Stimulated activated CD8-positive, alpha-beta memory T cell treated with anti-CD3 and anti-CD28 coated beads, Interleukin-2, amount 100 ng/mL, for 48 hours (primary cell): ENCODE measurements around the gene PRDX2.
A peak's percentile ranks its signal among the peaks of the same experiment; 100 is the strongest.

Source experiments
- DNase-seq, 2 donors: peaks; one replicate each; pipeline ENCODE4 v3.0.0-alpha.2; 2020; ENCODE audit warnings: low read depth in 2 of 2

Gene PRDX2

DNA sequence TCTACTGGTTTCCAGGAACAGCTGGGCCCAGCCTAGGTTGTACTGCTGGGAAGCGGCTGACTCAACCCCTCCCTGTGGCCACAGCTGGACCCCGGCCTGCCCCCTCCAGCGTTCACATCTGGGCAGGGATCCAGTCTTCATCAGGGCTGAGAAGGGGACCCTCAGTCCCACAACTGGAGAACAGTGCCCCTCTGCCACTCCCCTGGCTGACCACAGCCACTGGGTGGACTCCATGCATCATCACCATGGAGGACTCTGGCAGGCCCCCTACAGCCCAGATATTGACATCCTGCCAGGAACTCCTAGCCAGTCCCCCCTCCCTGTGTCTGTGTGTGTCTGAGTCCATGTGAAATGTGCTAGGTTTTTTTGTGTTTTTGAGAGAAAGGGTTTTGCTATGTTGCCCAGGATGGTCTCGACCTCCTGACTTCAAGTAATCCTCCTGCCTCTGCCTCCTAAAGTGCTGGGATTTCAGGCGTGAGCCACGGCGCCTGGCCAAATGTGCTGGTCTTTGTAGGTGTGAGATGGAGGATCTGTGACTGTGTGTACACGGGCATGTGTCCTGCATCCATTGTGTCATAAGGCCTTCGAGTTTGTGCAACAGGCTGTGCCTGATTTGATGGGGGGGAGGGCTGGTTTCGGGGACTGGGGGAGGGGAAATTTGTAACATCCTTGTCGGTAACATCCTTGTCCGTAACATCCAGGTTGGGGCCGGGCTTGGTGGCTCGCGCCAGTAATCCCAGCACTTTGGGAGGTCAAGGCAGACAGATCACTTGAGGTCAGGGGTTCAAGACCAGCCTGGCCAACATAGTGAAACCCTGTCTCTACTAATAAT, 22.2 kb downstream of the PRDX2 start:
- no peak for DNase-seq

- no peak for DNase-seq
These were observed 22.8 kb downstream of the PRDX2 start for GRCh38 chr19:12778905-12779161.

DNA sequence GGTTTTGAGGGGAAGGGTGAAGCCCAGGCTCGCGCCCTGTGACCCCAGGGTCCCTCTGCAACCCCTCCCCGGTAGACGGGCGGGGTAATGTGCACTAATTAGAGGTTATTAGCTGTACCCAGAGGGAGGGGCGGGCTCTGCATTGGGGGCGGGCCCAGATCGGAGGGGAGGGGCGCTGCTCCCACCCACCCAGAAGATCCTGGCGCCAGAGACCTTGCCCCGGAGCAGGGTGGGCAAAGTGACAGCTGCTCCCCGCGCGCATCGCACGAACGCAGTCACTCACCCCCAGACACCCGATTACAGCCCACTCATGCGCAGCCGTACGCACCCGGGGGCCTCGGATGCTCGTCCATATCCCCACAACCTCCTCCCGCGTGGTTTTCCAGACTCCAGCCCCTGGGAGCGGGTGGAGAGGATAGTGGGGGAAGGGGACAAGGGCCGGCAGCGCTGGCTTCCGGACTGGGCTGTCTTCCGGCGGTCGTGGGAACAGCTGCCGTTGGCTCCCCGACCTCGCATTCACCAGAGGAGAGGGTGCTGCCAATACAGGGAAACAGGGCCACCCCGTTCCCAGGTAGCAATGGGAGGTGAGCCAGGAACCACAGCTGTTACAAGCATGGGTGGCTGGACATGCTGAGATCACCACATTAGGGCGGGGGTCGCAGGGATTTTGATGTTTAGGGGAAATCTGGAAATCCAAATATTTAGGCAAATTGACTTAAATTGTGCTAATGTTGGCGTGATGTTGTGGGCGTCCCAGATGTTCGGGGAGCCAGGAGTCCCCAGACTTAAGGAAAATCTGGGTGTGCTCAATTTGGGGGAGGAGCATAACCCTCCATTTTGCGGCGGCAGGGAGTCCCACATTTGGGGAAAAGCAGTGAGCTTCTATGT, 23.3 kb downstream of the PRDX2 start:
- DNase-seq: no peak

DNA sequence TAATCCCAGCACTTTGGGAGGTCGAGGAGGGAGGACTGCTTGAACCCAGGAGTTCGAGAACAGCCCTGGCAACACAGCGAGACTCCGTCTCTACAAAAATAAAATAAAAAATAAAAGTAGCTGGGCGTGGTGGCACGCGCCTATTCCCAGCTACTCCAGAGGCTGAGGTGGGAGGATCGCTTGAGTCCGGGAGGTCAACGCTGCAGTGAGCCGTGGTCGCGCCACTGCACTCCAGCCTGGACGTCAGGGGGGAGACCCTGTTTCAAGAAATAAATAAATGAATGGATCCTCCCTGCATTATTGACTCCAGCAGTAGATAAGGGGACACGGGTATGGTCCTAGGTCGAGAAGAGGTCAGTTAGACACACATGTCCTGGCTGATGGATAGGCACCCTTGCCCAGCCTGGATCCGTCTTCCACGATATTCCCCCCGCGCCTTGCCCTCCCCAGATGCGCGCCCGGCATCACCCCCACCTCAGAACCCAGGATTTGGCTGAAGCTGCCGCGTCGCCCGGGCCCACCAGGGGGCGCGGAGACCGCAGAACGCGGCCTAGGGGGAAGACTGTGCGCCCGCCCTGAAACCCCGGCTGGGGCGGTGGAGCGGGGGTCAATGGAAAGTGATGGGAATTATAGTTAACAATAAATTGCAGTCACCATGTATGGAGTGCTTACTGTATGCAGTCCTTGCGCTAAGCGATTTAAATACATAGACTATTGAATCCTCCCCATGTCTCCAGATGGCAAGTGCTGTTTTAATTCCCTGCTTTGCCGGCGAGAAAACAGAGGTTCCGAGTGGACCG, 24.2 kb downstream of the PRDX2 start:
- peak; percentile 75 to 78 for DNase-seq

DNA sequence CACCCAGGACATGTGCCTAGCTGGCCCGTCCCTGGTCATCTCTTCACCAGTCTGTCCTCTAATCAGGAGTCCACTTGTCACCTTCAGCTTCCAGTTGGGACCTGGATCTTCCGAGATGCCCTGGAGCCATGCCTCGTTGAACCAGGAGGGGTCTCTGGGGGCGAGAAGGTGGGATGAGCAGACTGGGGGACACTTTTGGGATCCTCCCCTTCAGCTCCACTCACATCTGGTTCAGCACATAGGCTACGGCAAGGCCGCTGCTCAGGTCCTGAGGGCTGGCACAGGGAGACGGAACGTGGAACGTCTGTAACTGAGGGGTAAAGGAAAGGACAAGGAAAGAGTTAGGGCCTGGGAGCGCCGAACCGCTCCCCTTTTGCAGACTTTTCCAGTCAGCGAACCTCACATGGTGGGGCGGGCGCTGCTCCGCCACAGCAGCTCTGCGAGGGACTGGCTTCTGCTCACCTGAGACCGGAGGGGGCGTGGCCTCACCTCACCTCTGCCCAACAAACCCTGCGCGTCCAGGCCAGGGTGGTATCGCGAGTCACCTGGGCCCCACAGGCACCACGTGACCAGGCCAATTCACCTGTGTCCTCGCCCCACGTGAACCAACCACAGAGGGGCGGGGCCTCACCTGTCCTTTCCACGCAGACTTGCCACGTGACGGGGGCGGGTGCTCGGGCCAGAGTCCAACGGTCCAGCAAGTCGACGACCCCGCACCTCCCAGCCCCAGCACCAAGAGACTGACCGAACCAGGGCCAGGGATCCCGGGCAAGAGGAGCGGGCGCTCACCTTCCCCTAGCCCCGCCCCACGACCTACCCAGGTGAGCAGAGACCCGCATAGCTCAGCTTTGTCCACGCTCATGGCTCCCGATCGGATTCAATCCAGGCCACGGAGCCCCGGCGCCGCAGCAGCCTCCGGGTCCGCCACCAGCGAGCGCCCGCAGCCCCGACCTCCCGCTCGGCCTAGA, 26.7 kb downstream of the PRDX2 start, which contains the start of gene HOOK2:
TSS of gene HOOK2 (minus strand) at position 965 of the 968 bp plus-strand sequence. CDS start at position 862, 103 bp downstream.
- DNase-seq: no peak

GRCh38 chr19:12773571-12773970, 28.0 kb downstream of the PRDX2 start:
- no peak for DNase-seq

DNA sequence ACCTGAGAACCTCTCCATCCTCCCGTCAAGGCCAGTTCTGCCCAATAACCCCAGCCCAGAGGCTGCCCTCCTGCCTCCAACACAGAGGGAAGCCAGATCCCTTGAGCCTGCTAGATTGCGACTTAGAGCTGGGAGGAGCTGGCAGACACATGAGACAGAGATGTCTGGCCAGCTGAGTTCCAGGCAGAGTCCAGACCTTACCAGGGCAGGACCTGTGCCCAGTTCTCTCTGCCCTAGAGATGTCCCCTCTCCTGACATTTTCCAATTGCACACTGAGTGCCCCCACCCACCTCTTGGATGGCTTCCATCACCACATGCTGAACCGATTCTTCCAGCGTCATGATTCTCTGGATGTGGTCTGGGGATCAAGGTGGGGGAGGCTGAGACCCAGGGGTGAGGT, 29.3 kb downstream of the PRDX2 start:
- no peak for DNase-seq

DNA sequence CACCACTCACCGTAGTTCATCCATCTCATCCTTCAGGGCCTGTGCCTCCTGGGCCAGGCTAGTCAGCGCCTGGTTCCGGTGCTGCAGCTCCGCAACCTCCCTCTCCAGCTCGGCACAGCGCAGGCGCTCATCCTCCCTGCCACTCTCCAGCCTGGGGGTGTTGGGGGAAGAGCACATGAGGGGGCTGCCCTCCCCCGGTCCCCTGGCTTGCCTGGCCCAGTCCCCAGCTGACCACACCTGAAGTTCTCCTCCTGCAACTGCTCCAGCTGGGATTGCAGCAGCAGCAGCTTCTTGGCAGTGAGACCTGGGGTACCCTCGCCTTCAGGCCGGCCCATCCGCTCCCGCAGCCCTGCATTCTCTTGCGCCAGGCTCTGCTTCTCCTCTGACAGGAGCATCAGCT, 30.7 kb downstream of the PRDX2 start:
- DNase-seq: no peak

DNA sequence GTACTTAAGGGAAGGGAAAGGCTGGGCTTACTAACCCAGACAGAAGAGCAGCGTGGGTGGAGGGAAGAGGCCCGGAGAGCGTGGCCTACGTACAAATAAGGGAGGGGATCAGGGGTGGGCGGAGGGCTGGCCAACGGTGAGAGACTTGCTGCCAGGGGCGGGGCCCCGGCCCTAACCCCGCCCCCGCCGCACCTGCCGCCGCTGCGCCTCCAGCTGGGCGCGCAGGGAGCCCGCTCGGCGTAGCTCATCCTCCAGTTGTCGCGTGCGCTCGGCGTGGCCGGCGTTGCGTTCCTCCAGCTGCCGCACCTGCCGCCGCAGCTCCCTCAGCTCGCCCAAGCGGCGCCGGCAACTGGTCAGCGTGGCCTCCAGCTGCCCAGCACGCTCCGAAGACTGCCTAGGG, 31.9 kb downstream of the PRDX2 start:
- no peak for DNase-seq

GRCh38 chr19:12767666-12768065, 33.9 kb downstream of the PRDX2 start:
- DNase-seq: no peak

DNA sequence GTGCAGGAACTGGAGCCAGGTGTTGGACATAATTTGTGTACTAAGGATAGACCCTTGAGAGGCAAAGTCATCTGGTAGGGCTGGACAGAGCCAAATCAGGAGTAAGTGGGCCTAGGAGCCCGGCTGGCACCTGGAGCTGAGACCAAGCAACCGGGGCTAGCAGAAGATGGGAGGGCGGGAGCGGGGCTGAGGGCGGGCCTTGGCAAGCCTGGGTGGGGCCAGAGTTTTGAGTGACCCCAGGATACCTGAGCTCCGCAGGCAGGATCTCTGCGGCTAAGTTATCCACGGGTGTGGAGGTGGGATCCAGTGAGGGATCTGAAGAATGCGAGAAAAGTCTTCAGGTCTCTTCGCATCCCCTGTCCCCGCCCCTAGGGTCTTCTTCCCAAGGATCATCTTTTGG, 34.5 kb downstream of the PRDX2 start:
- DNase-seq: no peak

- peak; percentile 67 to 78 for DNase-seq
These were observed 35.5 kb downstream of the PRDX2 start for GRCh38 chr19:12766051-12766521.

DNA sequence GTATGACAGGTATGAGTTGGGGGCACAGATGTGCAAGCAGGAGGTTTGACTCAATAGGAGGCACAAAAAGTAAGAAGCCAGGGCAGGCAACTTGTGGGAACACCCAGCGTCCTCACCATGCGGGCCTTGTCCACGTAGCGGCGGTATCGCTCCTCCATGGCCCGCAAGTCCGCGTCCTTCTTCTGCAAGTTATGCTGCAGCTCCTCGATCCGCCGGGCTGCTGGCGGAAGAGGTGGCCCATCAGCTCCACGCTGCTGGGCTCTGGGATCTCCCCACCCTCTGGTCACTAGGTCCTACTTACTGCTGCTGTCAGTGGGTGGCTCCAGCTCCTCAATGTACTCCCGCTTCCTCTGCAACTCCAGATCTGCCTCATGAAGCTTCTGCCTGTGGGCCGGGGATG, 36.9 kb downstream of the PRDX2 start:
- DNase-seq: no peak

GRCh38 chr19:12763100-12763499, 38.5 kb downstream of the PRDX2 start:
- DNase-seq: no peak

- no peak for DNase-seq
These were observed 41.9 kb downstream of the PRDX2 start for GRCh38 chr19:12759686-12760085.

DNA sequence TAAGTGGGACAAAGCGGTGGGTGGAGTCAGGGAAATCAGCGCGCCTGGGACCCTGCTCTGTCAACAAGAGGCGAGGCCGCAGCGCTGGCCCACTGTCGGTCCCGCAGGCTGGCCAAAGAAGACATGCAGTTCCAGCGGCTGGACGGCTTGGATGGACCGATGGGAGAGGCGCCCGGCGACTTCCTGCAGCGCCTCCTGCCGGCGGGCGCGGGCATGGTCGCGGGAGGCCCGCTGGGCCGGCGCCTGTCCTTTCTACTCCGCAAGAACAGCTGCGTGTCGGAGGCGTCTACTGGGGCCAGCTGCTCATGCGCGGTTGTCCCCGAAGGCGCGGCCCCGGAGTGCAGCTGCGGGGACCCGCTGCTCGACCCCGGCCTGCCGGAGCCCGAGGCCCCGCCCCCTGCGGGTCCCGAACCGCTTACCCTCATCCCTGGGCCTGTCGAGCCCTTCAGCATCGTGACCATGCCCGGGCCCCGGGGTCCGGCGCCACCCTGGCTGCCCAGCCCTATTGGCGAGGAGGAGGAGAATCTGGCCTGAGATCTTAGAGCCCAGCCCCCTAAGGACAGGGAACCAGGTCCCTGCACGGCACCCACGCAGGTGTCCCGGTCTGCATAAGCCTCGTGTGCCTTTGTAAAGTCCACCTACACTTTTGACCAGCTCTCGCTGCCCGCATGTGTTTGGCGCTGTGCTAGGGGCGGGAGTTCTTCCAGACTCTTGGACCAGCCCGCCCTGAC, 43.9 kb downstream of the PRDX2 start:
- DNase-seq: peak; percentile 55 to 59

DNA sequence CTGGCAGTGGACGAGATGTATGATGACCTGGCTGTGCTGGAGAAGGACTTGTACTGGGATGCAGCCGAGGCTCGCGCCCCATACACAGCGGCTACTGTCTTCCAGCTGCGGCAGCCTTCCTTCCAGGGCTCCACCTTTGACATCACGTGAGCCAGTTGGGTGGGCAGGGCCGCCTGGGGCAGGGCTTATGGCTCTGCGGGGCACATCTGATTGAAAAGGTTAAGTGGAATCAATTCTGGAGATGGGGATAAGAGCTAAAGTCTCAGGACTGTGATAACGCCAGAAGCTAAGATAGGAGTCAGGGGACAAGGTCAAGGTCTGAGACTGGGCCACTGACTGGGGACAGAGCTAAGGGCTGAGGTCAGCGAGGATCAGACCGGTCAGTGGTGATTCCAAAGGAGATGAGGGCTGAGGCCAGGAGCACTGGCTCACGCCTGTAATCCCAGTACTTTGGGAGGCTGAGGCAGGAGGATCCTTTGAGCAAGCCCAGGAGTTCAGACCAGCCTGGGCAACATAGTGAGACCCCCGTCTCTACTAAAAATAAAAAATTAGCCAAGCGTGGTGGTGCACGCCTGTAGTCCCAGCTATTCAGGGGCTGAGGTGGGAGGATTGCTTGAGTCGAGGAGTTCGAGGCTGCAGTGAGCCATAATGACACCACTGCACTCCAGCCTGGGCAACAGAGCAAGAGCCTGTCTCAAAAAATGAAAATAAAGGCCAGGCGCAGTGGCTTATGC, 45.3 kb downstream of the PRDX2 start:
- DNase-seq: no peak

GRCh38 chr19:12754465-12755196, 47.0 kb downstream of the PRDX2 start:
- DNase-seq: no peak
